ENCODE measurements around the gene SSBP2.

DNA sequence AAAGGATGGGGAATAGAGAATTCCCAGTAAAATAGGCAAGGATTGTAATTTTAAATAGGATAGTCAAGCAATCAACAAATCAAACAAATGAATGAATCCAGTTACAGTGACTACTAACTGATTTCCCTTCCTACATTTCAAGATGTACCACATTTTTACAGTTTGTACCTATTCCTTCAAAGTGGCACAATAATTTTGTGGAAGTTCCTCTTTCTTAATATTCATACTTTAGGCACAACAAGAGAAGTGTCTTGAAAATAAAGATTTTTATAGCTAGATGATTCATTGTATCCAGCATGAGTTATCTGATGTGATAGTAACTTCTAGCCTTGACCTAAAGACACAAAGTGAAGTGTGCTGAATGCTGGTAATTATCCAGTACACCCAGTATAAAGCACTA, 234.8 kb downstream of the SSBP2 start:
- no peak for TF ChIP-seq POLR2A (IDR thresholded peaks at IDR 0.05)
- TF ChIP-seq, protein P1, sequence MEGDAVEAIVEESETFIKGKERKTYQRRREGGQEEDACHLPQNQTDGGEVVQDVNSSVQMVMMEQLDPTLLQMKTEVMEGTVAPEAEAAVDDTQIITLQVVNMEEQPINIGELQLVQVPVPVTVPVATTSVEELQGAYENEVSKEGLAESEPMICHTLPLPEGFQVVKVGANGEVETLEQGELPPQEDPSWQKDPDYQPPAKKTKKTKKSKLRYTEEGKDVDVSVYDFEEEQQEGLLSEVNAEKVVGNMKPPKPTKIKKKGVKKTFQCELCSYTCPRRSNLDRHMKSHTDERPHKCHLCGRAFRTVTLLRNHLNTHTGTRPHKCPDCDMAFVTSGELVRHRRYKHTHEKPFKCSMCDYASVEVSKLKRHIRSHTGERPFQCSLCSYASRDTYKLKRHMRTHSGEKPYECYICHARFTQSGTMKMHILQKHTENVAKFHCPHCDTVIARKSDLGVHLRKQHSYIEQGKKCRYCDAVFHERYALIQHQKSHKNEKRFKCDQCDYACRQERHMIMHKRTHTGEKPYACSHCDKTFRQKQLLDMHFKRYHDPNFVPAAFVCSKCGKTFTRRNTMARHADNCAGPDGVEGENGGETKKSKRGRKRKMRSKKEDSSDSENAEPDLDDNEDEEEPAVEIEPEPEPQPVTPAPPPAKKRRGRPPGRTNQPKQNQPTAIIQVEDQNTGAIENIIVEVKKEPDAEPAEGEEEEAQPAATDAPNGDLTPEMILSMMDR (IDR thresholded peaks at IDR 0.05) = no peak

All from esophagus squamous epithelium (tissue), 4 donors.